Upper lobe of right lung (tissue), 1 donor: ENCODE data around the gene MARK4. TPM values are rescaled to one million over a fixed set of nuclear protein-coding genes. Genes with fewer than 3 reads are reported as not detected.
"Not testable (repeated sequence)": the region's sequence is repeated elsewhere in the genome, so short reads cannot be mapped to it uniquely, and the experiment has no call there.

Experiments used
- ATAC-seq: fragments of 200-7000 bp; cut with Tn5 transposase; one replicate; pipeline ENCODE4 v1.9.1; 2020; ENCODE audit warnings: mild to moderate bottlenecking, moderate library complexity
- DNase-seq: peaks from one replicate; pipeline ENCODE4 v3.0.0-alpha.2; 2020
- H3K27ac ChIP-seq: fragments of 200-600 bp; one replicate; pipeline ENCODE4 v1.8.0; 2022
- H3K27me3 ChIP-seq: fragments of 200-600 bp; one replicate; pipeline ENCODE4 v1.8.0; 2022; ENCODE audit warnings: mild to moderate bottlenecking
- H3K36me3 ChIP-seq: fragments of 200-600 bp; one replicate; pipeline ENCODE4 v1.8.0; 2022
- H3K4me1 ChIP-seq: fragments of 200-600 bp; one replicate; pipeline ENCODE4 v1.8.0; 2022
- H3K4me3 ChIP-seq: fragments of 200-600 bp; one replicate; pipeline ENCODE4 v1.8.0; 2022; ENCODE audit warnings: mild to moderate bottlenecking
- H3K9me3 ChIP-seq: fragments of 200-600 bp; one replicate; pipeline ENCODE4 v1.8.0; 2022
- intact Hi-C: fragments of 100-400 bp; cut with DNase I; formaldehyde crosslinking; loops from one replicate; pipeline ENCODE4 v1.11.0; 2022
- total RNA-seq: library from RNA; stranded (reverse); fragmentation: NEBNext Ultra II Directional; extraction: Animal tissue kit (Norgen Biotek cat#: 25700); gene quantifications from one replicate; pipeline ENCODE4 v1.2.1, GENCODE V29; 2021
- TF ChIP-seq, protein P1 (sequence below): fragments of 200-600 bp; IDR thresholded peaks from one replicate; pipeline ENCODE4 v1.8.0; 2022; ENCODE audit warnings: antibody characterized with exemption
- donor health status: DM: no; HTN: yes; CAD: no; lungs with severe emphysema.

The MARK4 gene
- total RNA-seq, 1 donor from 2014 or later: 30.0 TPM

- Histone ChIP-seq H3K9me3 (no peaks in the 10 kb centered on the region), H3K27ac (no peak overlapping the region), H3K4me3 (no peak overlapping the region), H3K36me3 (peaks cover 44% of the 10 kb centered on the region), H3K27me3 (no peaks in the 10 kb centered on the region), H3K4me1 (no peaks in the 10 kb centered on the region)
- DNase-seq (no peak), ATAC-seq (no peak)
- TF ChIP-seq, protein P1, sequence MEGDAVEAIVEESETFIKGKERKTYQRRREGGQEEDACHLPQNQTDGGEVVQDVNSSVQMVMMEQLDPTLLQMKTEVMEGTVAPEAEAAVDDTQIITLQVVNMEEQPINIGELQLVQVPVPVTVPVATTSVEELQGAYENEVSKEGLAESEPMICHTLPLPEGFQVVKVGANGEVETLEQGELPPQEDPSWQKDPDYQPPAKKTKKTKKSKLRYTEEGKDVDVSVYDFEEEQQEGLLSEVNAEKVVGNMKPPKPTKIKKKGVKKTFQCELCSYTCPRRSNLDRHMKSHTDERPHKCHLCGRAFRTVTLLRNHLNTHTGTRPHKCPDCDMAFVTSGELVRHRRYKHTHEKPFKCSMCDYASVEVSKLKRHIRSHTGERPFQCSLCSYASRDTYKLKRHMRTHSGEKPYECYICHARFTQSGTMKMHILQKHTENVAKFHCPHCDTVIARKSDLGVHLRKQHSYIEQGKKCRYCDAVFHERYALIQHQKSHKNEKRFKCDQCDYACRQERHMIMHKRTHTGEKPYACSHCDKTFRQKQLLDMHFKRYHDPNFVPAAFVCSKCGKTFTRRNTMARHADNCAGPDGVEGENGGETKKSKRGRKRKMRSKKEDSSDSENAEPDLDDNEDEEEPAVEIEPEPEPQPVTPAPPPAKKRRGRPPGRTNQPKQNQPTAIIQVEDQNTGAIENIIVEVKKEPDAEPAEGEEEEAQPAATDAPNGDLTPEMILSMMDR: no peak
- intact Hi-C loops: no loop called here
Observed at GRCh38 chr19:45267296-45267695, 16.2 kb downstream of the MARK4 start.

DNA sequence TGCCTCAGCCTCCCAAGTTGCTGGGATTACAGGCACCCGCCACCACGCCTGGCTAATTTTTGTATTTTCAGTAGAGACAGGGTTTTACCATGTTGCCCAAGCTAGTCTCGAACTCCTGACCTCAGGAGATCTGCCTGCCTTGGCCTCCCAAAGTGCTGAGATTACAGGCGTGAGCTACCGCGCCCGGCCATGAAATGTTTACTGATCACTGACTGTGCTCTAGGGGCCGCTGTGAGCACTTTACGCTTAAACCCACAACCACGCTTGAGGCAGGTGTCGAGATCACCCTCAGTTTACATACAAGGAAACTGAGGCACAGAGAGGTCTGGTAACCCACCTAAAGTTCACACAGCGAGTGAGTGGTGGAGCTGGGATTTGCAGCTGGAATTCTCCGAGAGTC, 18.9 kb downstream of the MARK4 start:
- H3K27ac ChIP-seq, ATAC-seq, H3K4me3 ChIP-seq, H3K4me1 ChIP-seq, intact Hi-C loops, DNase-seq, H3K27me3 ChIP-seq, H3K9me3 ChIP-seq: not testable (repeated sequence)
- H3K36me3 ChIP-seq: peaks cover 64% of the 10 kb centered on the region

- TF ChIP-seq, protein P1: no peak
- peaks cover 72% of the 10 kb centered on the region for H3K36me3 ChIP-seq
Observed at GRCh38 chr19:45271098-45271734, 20.1 kb downstream of the MARK4 start.

DNA sequence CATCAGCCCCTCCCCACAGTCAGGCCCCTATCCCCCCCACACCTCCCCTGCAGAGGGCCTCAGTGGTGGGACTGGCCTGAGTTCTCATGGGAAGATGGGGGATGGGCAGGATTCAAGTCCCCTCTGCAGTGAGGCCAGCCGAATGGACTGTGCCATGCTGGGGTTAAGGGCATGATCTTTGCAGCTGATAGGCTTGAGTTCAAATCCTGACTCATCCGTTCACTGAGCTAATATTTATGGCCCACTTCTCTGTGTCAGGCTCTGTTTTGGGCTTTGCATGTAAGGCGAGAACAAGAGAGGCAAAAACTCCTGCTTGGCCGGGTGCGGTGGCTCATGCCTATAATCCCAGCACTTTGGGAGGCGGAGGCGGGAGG, 20.7 kb downstream of the MARK4 start:
- H3K36me3 ChIP-seq: peaks cover 72% of the 10 kb centered on the region
- no peak overlapping the region for H3K27ac ChIP-seq
- TF ChIP-seq, protein P1: no peak
- no peak for ATAC-seq
- no peak overlapping the region for H3K4me3 ChIP-seq
- DNase-seq: no peak
- H3K4me1 ChIP-seq: no peaks in the 10 kb centered on the region
- intact Hi-C loops: no loop called here
- no peaks in the 10 kb centered on the region for H3K27me3 ChIP-seq
- H3K9me3 ChIP-seq: no peaks in the 10 kb centered on the region

More at GRCh38 chr19:45271098-45271734, 20.1 kb downstream of the MARK4 start:
- no peak for ATAC-seq
- H3K27ac ChIP-seq: no peak overlapping the region
- intact Hi-C loops: no loop called here
- H3K27me3 ChIP-seq: no peaks in the 10 kb centered on the region
- DNase-seq: no peak
- H3K9me3 ChIP-seq: no peaks in the 10 kb centered on the region
- H3K4me1 ChIP-seq: no peaks in the 10 kb centered on the region
- H3K4me3 ChIP-seq: no peak overlapping the region

DNA sequence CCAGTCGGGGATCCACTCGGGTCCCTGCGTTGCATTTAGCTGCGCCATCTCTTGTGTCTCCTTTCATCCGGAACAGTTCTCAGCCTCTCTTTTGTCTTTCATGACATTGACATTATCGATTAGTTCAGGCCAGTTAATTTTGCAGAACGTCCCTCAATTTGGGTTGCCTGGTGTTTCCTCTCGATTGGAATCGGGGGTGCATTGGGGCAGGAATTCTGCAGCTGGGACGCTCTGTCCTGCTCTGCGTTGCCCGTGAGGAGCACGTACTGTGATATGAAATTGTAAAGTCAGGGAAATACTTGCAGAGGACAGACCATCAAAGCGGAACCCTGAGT, 22.4 kb downstream of the MARK4 start:
- Histone ChIP-seq H3K27ac (no peak overlapping the region), H3K36me3 (peaks cover 68% of the 10 kb centered on the region), H3K9me3 (no peaks in the 10 kb centered on the region), H3K27me3 (no peaks in the 10 kb centered on the region), H3K4me1 (no peaks in the 10 kb centered on the region), H3K4me3 (no peak overlapping the region)
- ATAC-seq (no peak), DNase-seq (no peak)
- TF ChIP-seq, protein P1: no peak
- intact Hi-C loops: no loop called here

DNA sequence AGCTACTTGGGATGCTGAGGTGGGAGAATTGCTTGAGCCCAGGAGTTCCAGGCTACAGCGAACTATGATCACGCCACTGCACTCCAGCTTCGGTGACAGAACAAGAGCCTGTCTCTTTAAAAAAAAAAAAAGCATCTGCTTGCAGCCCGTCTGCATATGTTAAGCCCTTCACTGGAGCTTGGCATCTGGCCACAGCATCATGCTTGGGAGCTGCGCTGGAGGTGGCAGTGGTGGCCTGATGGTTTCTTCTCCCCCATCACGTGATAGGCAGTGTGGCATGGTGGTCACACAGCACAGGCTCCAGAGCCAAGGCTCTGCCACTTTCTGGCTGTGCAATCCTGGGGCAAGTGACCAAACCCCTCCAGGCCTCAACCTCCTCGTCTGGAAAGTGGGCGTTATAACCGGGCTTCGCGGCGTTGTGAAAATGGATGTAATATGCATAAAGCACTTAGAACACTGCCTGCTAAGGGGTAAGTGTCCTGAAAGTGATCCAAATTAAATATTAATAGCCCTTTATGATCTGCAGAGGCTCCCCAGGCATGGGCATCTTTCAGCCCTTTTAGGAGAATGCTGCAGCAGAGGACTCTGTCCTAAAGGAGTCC, 24.4 kb downstream of the MARK4 start:
- intact Hi-C loops: no loop called here
- TF ChIP-seq, protein P1: no peak
- no peak for ATAC-seq
- no peak for DNase-seq
- no peak overlapping the region for H3K4me3 ChIP-seq
- H3K27me3 ChIP-seq: no peaks in the 10 kb centered on the region
- H3K36me3 ChIP-seq: peaks cover 63% of the 10 kb centered on the region
- no peaks in the 10 kb centered on the region for H3K4me1 ChIP-seq
- H3K9me3 ChIP-seq: no peaks in the 10 kb centered on the region
- no peak overlapping the region for H3K27ac ChIP-seq
